ENCODE results near the gene SRGAP3.
A peak's percentile ranks its signal among the peaks of the same experiment; 100 is the strongest.

SRGAP3 gene

GRCh38 chr3:8988384-8988655 lies 261.1 kb downstream of the SRGAP3 start:
- CTCF ChIA-PET: interaction anchor here (0.5 to 4.2 kb wide), 50 partner anchors 9 to 711 kb away, joined by 3 to 81 read pairs (median 4); no protein-coding TSS in a partner anchor

GRCh38 chr3:8987645-8988383 lies 261.6 kb downstream of the SRGAP3 start:
- no peaks in the 10 kb centered on the region for H3K4me1 ChIP-seq (ENCODE audit: control insufficient read depth, insufficient read depth, low read length)
- H3K4me3 ChIP-seq (ENCODE audit: low read depth, low read length): no peak overlapping the region
- no peak overlapping the region for H3K27ac ChIP-seq (ENCODE audit: extremely low read depth, low read depth, low read length)
- H3K9me3 ChIP-seq (ENCODE audit: control insufficient read depth, insufficient read depth, low read depth, low read length): no peaks in the 10 kb centered on the region
- H3K36me3 ChIP-seq (ENCODE audit: control insufficient read depth in 2 of 2, insufficient read depth in 1 of 2, low read length in 2 of 2): no peaks in the 10 kb centered on the region
- POLR2A ChIA-PET: interaction anchor here (0.6 to 0.8 kb wide), 7 partner anchors 29 to 315 kb away, joined by 3 to 5 read pairs (median 4); no protein-coding TSS in a partner anchor
- CTCF ChIA-PET: interaction anchor here (0.5 to 4.2 kb wide), 60 partner anchors 8 to 711 kb away, joined by 3 to 81 read pairs (median 4); partner anchors contain the start of gene SRGAP3
- TF ChIP-seq ZSCAN23 (tag by site-specific recombination; IDR thresholded peaks at IDR 0.05) (no peak), ZNF394 (tag by site-specific recombination; IDR thresholded peaks at IDR 0.05; ENCODE audit: borderline replicate concordance) (no peak), ZNF654 (tag by site-specific recombination; IDR thresholded peaks at IDR 0.05; ENCODE audit: low read depth) (peak; percentile 70), ZNF266 (tag by site-specific recombination; IDR thresholded peaks at IDR 0.05; ENCODE audit: low read depth) (no peak), ZNF2 (tag by site-specific recombination; IDR thresholded peaks at IDR 0.05) (peak; percentile 61; the same call in 1 of the 2 replicates), ZNF157 (tag by site-specific recombination; IDR thresholded peaks at IDR 0.05) (no peak), ZNF341 (tag by site-specific recombination; IDR thresholded peaks at IDR 0.05; ENCODE audit: low read depth) (no peak), ZSCAN30 (tag by site-specific recombination; IDR thresholded peaks at IDR 0.05) (0 out of 2 replicates have a peak, but pooled peaks have one; percentile 19), ZNF785 (tag by site-specific recombination; IDR thresholded peaks at IDR 0.05) (no peak), ZNF501 (tag by site-specific recombination; IDR thresholded peaks at IDR 0.05) (0 out of 2 replicates have a peak, but pooled peaks have one; percentile 18), ZNF292 (tag by site-specific recombination; IDR thresholded peaks at IDR 0.05; ENCODE audit: borderline replicate concordance, low read depth) (no peak), ZNF416 (tag by site-specific recombination; IDR thresholded peaks at IDR 0.05) (no peak), ZNF626 (tag by site-specific recombination; IDR thresholded peaks at IDR 0.05) (no peak), CTCF (tag by site-specific recombination; IDR thresholded peaks at IDR 0.05) (peak; percentile 60; the same call in 1 of the 2 replicates), GLIS1 (tag by site-specific recombination; IDR thresholded peaks at IDR 0.05) (0 out of 2 replicates have a peak, but pooled peaks have one; percentile 17)
- TF ChIP-seq, protein P1, sequence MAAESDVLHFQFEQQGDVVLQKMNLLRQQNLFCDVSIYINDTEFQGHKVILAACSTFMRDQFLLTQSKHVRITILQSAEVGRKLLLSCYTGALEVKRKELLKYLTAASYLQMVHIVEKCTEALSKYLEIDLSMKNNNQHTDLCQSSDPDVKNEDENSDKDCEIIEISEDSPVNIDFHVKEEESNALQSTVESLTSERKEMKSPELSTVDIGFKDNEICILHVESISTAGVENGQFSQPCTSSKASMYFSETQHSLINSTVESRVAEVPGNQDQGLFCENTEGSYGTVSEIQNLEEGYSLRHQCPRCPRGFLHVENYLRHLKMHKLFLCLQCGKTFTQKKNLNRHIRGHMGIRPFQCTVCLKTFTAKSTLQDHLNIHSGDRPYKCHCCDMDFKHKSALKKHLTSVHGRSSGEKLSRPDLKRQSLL (tag by site-specific recombination; IDR thresholded peaks at IDR 0.05): no peak
- TF ChIP-seq, protein P2, sequence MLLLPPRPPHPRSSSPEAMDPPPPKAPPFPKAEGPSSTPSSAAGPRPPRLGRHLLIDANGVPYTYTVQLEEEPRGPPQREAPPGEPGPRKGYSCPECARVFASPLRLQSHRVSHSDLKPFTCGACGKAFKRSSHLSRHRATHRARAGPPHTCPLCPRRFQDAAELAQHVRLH (tag by site-specific recombination; IDR thresholded peaks at IDR 0.05): no peak
- TF ChIP-seq, protein P3, sequence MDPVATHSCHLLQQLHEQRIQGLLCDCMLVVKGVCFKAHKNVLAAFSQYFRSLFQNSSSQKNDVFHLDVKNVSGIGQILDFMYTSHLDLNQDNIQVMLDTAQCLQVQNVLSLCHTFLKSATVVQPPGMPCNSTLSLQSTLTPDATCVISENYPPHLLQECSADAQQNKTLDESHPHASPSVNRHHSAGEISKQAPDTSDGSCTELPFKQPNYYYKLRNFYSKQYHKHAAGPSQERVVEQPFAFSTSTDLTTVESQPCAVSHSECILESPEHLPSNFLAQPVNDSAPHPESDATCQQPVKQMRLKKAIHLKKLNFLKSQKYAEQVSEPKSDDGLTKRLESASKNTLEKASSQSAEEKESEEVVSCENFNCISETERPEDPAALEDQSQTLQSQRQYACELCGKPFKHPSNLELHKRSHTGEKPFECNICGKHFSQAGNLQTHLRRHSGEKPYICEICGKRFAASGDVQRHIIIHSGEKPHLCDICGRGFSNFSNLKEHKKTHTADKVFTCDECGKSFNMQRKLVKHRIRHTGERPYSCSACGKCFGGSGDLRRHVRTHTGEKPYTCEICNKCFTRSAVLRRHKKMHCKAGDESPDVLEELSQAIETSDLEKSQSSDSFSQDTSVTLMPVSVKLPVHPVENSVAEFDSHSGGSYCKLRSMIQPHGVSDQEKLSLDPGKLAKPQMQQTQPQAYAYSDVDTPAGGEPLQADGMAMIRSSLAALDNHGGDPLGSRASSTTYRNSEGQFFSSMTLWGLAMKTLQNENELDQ (tag by site-specific recombination; IDR thresholded peaks at IDR 0.05; ENCODE audit: low read depth): no peak

More at GRCh38 chr3:8988384-8988655, 261.1 kb downstream of the SRGAP3 start:
- TF ChIP-seq ZNF514 (tag by site-specific recombination; IDR thresholded peaks at IDR 0.05) (no peak), ZNF175 (tag by site-specific recombination; IDR thresholded peaks at IDR 0.05) (no peak), ZNF639 (tag by site-specific recombination; IDR thresholded peaks at IDR 0.05) (no peak), ZSCAN23 (tag by site-specific recombination; IDR thresholded peaks at IDR 0.05) (no peak), BCL11B (tag by site-specific recombination; IDR thresholded peaks at IDR 0.05; ENCODE audit: low read depth) (no peak), ZNF624 (tag by site-specific recombination; IDR thresholded peaks at IDR 0.05) (no peak), ZNF596 (tag by site-specific recombination; IDR thresholded peaks at IDR 0.05) (no peak), ZNF549 (tag by site-specific recombination; IDR thresholded peaks at IDR 0.05) (no peak), ZNF133 (tag by site-specific recombination; IDR thresholded peaks at IDR 0.05) (no peak), ZNF660 (tag by site-specific recombination; IDR thresholded peaks at IDR 0.05) (no peak), PRDM1 (tag by site-specific recombination; IDR thresholded peaks at IDR 0.05) (no peak)
- TF ChIP-seq, protein P4, sequence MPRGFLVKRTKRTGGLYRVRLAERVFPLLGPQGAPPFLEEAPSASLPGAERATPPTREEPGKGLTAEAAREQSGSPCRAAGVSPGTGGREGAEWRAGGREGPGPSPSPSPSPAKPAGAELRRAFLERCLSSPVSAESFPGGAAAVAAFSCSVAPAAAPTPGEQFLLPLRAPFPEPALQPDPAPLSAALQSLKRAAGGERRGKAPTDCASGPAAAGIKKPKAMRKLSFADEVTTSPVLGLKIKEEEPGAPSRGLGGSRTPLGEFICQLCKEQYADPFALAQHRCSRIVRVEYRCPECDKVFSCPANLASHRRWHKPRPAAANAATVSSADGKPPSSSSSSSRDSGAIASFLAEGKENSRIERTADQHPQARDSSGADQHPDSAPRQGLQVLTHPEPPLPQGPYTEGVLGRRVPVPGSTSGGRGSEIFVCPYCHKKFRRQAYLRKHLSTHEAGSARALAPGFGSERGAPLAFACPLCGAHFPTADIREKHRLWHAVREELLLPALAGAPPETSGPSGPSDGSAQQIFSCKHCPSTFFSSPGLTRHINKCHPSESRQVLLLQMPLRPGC (tag by site-specific recombination; IDR thresholded peaks at IDR 0.05): no peak
- Histone ChIP-seq H3K9me3 (ENCODE audit: control insufficient read depth, insufficient read depth, low read depth, low read length) (no peaks in the 10 kb centered on the region), H3K36me3 (ENCODE audit: control insufficient read depth in 2 of 2, insufficient read depth in 1 of 2, low read length in 2 of 2) (no peaks in the 10 kb centered on the region), H3K27ac (ENCODE audit: extremely low read depth, low read depth, low read length) (no peak overlapping the region), H3K4me1 (ENCODE audit: control insufficient read depth, insufficient read depth, low read length) (no peaks in the 10 kb centered on the region), H3K4me3 (ENCODE audit: low read depth, low read length) (no peak overlapping the region)
- POLR2A ChIA-PET: interaction anchor here (0.6 to 0.8 kb wide), 7 partner anchors 29 to 314 kb away, joined by 3 to 5 read pairs (median 4); no protein-coding TSS in a partner anchor
